Measurements from ENCODE around the gene ADAMTS17.
"Not testable (repeated sequence)": the region's sequence is repeated elsewhere in the genome, so short reads cannot be mapped to it uniquely, and the experiment has no call there.

Gene ADAMTS17

DNA sequence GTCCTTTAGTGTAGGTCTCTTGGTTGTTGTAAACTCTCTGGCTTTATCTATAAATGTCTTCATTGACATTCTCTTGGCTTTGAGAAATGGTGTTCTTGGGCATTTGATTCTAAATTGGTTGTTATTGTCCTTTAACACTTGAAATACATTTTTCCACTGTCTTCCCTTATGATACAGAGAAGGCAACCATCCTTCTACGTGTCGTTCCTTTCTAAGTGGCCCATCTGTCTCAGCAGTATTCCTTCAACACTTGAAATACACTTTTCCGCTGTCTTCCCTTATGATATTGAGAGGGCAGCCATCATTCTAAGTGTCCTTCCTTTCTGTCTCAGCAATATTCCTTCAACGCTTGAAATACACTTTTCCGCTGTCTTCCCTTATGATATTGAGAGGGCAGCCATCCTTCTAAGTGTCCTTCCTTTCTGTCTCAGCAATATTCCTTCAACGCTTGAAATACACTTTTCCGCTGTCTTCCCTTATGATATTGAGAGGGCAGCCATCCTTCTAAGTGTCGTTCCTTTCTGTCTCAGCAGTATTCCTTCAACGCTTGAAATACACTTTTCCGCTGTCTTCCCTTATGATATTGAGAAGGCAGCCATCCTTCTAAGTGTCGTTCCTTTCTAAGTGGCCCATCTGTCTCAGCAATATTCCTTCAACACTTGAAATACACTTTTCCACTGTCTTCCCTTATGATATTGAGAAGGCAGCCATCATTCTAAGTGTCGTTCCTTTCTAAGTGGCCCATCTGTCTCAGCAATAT lies 275.1 kb downstream of the ADAMTS17 start:
- DNase-seq, result not testable (repeated sequence)

DNA sequence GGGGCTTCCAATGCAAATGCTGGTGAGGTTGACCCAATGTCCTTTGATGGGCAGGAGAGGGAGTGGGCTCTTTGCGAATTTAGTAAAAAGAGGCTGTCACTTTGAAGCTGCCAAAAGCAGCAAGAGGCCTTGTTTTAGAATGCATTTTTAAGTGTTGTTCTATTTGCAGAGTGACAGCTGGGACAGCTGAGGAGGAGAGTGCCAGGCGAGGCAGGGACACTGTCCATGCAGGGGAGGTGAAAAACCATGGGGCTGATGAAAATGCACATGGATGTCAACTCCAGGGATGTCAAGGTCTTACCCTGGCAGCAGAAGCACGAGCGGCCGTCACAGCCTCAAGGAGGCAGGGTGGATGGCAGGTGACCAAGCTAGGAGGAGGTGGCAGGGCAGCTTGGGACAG lies 279.8 kb downstream of the ADAMTS17 start:
- DNase-seq, result no peak

DNA sequence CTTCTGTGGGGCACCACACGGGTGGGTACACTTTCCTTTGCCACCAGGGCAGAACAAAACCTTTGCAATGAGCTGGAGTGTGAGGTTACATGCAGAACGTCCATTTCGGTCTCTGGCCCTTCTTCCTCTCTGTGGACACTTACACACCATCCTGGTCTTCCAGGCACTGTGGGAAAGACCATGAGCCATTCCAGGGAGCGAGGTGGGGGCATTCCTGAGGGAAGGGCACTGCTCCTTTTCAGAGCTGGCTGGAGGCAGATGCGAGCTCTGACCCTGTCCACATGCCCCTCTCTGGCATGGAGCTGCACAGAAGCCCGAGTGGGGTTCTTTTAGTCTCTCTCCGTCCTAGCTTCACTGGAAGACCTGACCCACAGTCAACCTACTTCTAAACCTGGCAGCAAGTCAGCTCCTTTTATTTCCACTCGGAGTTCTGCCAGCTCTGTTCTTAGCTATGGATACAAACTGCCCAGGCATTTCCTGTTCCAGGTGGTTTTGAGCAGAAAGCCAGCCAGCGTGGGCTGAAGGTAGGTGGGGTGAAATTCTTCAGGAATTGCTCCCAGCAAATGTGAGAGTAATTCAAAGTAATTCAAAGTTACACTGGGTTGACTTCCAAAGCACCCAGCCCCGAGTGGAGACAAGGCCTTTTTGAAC lies 281.4 kb downstream of the ADAMTS17 start:
- no peak for DNase-seq

DNA sequence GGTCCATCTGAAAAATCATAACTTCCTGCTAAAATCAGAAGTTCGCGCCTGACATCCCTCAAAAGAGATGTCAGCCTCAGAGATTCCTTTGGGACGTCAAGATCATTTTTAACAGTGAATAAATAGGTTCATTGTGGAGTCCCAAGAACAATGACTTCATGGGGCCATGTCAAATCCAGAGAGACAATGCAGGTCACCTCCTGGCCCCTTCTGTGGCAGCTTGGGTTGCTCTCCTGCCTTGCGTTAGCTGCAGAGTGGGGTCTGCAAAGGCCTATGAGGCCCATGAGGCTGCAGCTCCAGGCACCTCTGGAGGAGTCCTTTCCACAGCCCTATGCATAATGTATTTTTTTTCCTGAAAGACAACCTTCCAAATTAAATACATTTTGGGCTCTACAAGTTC lies 282.3 kb downstream of the ADAMTS17 start:
- no peak for DNase-seq

DNA sequence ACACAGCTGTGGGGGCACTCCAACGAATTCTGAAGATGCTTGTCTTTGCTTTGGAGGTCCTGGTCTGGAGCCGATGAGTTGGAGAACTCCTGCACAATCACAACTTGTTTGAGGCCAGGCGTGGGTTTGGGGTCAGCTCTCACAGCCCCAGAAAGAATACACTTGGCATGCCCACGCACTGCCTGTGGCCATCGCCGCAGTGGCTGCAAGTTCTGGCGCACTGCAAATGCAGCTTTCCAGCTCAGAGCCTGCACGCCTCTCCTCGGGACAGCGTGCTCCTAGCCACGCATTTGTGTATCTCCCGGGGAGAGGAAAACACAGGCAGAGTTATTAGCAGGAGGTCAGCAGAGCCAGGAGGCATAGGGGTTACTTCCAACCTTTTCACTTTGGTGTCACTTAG lies 282.7 kb downstream of the ADAMTS17 start:
- DNase-seq, result no peak

DNA sequence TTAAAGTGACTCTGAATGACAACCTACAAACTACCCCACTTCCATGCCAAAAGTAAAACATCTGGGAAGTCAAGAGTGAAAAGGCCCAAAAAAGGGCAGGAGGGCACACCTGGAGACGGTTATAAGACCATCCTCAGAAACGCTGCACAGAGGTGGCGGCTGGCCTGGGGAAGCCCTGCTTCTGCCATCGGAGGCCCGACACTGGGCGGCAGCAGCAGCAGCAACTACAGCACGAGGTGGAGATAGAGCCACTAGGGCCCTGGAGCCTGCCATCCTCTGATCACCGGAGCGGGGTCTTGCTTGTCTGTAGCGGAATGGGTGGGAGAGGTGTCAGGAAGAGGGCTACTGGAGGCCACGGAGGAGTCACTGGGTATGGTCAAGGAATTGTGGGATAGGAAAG lies 283.3 kb downstream of the ADAMTS17 start:
- no peak for DNase-seq

DNA sequence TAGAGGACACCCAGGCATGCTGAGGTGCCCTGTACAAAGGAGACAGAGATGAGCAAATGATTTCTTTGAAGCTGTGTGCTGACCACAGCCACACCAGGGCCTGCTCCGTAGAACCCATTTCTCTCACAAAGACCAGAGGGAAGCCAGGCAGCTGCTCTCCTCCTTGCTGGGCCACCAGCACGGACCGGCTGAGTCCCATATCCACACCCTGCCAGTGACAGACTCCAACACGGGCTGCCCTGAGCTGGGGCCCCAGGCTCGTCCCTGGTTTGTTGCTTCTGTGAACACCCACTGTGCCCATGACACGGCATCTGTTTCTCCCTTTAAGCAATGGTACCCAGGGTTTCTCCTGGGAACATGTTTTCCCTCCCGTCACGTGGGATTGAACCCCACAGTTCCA lies 284.5 kb downstream of the ADAMTS17 start:
- no peak for DNase-seq

DNA sequence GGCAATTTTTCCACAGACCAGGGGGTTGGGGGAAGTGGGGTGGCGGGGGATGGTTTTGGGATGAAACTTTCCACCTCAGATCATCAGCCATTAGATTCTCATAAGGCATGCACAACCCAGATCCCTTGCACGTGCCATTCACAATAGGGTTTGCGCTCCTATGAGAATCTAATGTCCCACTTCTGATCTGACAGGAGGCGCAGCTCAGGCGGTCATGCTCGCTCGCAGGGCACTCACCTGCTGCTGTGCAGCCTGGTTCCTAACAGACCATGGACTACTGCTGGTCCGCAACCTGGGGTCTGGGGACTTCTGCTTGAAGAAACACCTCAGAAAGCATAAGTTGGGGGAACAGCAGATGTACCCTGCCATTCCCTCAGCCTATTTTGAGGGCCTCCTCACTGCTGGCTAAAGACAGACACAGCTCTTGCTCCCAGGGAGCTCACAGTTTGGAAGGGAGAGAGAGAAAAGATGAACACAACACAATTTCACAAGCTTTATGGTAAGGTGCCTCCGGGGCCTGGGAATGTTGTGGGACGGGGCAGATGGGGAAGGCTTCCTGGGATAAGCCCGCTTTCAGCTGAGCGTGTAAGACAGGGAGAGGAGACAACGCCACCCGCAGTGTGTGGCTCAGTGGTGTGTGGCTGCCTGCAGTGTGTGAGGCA lies 285.2 kb downstream of the ADAMTS17 start:
- no peak for DNase-seq

DNA sequence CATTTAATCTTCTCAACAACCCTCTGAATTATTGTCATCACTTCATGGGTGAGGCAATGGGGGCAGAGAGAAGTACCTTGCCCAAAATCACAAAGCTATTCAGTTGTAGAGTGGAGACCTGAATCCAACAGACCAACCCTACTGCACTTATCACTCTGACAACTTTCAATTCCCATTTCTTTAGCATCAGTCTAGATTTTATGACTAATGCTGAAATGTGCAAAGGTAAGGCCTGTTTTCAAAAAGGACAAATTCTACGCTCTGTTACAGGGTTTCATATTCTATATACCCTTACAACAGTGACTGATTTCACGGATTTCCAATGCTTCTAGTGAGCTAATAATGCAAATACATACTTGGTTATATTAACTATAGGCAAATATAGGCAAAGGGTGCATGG lies 286.0 kb downstream of the ADAMTS17 start:
- no peak for DNase-seq

DNA sequence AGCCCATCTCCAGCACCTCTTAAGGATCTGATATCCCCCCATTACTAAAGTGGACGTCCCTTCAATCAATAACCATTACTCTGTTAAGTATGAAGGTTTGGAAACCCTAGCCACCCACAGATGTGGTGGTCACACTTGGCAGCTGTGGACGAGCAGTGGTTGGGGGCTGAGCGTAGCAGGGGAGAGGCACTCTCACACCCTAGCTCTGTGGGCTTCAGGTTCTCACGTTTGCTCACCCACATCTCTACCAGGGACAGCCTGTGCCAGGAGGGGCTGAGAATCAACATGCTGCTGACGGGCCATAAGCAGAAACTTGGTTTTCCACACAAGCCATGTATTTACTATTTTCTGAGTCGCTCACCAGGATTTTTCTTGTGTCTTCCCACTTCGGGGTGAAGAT lies 287.2 kb downstream of the ADAMTS17 start:
- DNase-seq, result no peak

DNA sequence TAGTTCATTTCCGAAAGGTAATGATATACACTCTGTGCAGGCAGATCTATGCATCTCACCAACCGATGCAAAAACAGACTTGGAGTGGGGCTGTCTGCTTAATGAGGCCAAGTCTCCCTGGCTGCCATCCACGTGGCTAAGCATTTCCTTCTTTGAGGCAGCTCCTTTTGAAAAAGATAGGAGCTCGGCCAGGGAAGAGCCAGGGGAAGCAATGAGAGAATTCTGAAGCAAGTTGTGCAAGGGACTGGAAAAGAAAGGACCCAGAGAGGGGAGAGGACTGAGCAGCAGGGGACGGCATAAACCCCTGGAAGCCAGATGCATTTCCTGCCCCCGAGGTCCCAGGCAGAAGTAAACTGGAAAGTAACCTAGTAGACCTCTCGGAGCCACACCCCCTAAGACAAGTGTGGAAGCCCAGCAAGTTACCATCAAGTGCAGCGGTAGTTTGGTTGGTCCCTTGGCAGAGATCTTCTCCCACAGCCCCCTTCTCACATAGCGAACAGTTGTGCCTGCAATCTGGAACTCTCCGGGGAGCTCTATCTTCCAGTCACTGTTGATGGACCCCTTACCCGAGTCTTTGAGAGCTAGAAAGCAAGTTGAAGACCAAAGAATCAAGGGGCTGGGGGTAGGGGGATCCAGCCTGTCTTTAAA lies 288.2 kb downstream of the ADAMTS17 start:
- no peak for DNase-seq

DNA sequence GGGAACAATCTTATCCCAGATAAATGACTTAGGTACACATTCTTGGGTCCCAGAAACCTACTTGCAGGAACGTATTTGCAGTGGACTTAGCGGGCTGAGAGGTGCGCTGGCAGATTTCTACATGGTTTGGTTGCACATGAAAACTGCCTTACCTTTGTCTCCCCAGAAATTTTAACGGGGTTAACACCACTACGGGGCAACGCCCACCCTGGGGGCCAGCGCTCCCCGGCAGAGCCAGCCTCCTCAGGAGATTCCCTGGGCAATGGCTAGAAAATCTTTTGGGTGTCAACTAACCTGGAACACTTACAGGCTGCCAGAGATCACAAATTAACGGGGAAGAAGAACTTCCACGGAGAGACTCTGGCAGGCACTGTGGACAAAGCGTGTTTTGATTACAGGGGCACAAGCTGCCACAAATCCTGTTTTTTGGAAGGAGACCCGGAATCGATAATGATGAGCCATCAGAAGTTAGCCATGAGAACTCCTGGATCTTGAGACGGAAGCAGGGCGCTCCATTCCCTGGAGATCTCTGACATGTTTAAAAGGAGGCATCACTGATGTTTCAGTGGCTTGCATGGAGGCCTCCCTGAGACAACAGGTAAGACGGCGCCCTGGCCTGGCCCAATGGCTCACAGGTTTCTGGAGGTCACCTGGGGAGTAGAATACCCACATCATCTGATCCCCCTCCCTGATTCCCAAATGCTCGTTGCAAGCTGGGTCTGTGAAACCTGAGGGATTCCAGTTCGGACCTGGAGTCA lies 288.9 kb downstream of the ADAMTS17 start:
- DNase-seq, result no peak

DNA sequence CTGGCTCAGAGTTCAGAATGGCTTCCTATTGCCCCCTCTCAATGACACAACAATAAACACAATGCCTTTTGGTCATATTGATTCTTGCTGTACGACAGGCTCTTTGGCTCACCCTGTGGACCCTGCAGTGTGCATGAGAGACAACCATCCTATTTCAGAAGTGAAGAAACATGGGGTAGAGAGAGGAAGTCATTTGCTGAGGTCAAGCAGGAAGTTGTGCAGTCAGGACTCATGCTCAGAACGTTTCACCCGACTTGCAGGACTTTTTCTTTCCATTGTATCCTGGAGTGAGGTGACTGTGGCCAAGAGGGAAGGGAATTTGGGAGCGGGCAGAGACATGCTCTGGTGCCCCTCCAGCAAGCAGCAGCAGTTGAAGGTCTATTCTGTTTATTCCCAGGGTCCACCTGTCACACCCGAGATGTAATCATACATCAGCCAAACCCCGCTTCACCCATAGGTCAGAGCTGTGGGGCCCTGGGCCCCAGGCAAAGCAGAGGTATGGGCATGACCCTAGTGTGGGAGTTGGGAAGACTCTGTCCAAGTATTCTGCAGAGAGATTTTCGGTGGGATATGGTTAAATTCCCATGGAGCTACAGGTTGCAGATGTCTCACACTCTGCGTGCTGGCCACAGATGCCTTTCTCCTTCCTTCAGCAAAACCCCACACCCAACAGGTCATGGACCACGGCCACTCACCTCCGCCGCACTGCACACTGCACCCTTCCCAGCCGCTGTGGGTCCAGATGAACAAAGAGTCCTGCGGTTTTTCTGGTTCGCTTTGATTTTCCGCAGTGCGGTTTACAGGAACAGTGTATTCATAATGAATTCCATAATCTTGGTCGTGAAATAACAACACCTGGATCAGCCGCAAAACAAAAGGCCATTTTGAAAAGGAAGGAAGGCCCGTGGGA lies 290.6 kb downstream of the ADAMTS17 start:
- no peak for DNase-seq

DNA sequence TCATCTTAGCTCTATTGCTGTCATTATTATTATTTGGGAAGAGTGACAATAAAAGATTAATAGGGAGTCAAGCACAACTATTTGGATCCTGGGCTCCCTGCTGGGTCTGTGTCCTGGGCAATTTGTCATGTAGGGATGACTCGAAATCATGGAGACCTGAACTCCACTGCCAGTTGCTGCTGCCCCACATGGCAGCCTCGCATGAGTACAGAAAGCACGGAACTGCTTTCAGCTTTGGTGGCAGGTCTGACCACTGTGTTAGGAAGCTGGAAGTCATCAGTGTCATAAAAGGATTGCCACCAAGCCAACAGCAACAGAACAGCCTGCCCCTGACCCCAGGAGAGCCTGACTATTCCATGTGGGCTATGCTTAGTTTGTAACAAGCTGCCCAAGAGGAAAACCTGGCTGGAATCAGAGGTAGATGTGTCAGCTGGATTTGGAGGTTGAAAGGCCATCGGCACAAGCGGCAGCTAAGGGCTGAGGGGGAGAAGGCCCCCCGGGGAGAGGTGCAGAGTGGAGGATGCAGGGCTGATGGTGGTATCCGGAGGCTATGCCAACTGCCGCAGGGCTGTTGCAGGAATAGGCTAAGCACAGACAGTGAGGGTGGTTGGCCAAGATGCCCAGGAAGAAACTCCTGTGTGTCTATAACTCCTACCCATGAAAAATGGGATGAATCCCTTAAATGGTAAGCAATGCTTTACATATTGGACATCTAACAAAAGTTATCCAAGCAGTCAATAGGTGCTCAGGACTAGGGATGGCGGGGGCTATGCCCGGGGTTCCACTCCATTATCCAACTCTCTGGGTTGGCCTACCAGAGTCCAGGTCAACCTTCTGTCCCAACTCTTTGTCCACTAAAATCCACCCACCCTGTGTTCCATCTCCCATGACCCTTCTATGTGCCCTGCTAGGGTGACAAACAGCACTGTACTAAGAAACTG lies 291.6 kb downstream of the ADAMTS17 start:
- DNase-seq, result no peak

DNA sequence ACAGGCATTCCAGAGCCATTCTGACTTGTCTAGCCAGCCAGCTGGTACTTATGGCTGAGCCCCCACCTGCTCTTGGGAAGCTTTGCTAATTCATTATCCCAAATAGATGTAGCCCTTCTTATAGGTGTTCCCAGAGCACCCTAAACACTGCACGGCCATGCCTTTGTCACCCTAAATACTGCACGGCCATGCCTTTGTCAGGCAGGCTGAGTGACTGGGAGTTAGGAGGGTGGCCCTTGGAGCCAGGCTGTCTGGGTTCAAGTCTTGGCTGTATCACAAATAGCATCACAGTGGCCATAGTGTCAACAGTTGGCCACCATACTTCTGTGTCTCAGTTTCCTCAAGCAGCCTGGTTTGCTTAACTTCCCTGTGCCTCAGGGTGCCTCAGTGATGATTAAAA lies 292.3 kb downstream of the ADAMTS17 start:
- no peak for DNase-seq

DNA sequence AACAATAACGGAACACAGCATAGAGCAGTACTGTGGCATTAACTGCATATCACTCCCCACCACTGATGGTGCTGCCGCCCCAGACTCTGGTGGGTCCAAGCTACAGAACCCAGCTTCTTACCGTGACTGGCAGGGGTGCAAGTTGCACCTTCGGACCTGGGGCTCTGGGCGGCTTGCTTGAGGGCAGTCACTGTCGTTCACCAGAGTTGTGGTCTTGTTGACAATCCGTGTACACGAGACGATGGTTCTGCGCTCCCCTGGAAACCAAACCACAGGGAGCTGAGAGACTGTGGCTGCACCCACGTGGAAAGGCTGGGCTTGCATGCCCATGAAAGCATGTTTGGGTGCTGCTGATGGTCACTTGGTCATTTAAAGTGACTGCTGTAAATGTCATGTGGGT lies 293.0 kb downstream of the ADAMTS17 start:
- no peak for DNase-seq

DNA sequence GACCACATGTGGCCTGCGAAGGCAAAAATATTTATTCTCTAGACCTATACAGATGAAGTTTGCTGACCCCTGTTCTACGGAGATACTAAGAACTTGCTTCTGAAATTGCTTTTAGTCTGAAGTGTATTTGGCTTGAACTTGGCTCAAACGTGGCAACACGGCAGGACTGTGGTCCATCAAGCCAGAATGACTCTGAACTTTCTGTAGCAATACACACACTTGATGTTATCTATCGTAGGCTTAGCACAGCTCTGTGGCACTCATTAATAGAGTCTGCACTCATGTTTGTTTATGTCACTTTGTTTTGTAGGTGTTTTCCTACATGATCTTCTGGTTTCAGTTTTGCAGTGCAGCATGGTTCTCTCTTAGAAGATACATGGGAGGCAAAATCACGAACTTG lies 298.1 kb downstream of the ADAMTS17 start:
- DNase-seq, result no peak

DNA sequence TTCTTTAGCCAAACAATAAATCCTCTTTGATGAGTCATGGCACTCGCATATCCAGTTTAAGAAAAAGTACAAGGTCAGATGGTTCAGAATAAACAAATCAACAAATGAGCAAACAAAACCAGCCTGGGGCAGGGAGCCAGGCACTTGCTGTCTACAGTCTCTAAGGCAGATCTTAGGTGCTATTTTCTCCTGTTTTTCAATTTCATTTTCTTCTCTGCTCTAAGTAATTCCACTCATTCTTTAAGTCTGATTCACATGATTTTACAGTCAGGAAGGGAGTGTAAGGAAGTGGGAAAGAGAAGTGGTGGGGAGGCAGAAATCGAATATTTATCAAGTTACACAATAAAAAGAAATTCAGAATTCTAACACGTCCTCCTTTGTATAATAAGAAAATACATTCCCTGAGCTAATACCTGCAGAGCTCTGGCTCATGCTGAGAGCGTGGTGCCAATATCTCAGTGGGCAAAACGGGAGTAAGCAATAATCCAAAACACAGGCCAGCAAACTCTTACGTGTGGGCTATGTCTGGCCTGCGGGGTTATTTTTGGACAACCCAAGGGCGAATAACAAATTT lies 298.6 kb downstream of the ADAMTS17 start:
- DNase-seq, result no peak

DNA sequence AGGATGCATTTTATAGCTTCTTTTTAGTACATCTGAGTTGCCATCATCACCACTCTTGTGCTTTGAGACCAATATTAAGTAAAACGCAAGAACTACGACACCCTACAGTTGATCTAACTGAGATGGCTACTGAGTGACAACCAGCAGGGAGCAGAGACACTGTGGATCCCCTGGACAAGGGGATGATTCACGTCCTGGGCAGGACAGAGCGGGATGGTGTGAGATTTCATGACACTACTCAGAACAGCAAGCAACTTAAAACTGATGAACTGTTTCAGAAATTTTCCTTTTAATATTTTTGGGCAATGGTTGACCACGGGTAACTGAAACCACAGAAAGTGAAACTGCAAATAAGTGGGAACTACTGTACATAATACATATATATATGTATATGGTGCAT lies 299.2 kb downstream of the ADAMTS17 start:
- no peak for DNase-seq

DNA sequence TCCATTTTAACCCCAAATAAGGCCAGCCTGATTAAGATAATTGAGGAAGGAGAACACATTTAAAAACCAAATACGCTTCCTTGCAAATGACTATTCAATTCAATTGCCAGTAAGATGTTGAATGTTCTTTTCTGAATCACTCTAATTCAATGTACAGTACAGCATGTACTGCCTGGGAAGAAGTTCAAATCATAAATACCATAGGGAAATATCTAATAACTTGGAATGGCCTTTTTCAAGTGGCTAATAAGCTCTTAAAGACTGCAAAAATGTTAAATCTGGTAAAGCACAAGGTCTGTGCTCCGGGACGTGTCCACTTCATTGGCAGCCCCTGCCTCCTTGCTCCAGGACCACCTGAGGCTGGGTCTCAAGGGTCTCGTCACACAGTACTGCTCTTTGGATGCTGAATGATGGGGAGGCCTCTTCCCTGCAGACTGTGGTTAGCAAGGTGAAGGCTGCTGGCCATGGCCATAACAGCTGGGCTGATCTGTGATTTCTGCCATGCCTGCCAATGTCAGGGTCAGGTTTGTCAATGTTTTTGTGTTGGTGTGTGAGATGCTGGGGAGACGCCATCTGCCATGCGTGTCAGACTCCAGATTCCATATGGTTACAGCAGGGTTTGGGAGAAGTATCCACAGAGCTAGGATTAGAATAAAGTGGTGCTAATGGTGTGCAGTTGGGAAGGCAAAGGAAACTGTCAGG lies 300.5 kb downstream of the ADAMTS17 start:
- DNase-seq, result no peak

All from activated effector memory CD4-positive, alpha-beta T cell treated with anti-CD3 and anti-CD28 coated beads, Interleukin-2, amount 50 U/mL, for 16 hours (primary cell).